Esophagus squamous epithelium (tissue), 5 donors: ENCODE results near the gene CADPS. TPM values are rescaled to one million over a fixed set of nuclear protein-coding genes. Genes with fewer than 3 reads are reported as not detected.

Experiments used
- DNase-seq: peaks from one replicate; lab custom pipeline; 2025; lab: John Stamatoyannopoulos, UW
- H3K27ac ChIP-seq, 4 donors: fragments of 200-600 bp; sonication (generic); one replicate each; pipeline ENCODE4 v1.5.1; 2016 to 2019; ENCODE audit warnings: mild to moderate bottlenecking in 1 of 4
- H3K27me3 ChIP-seq, 4 donors: fragments of 200-600 bp; sonication (generic); 1 replicate in 3 of 4; 2 replicates in 1 of 4; pipeline versions ENCODE4 v1.5.1 to v1.6.0; 2017 to 2021; ENCODE audit warnings: antibody characterized with exemption in 1 of 4
- H3K36me3 ChIP-seq, 3 donors: fragments of 200-600 bp; sonication (generic); one replicate each; pipeline ENCODE4 v1.5.1; 2016 to 2019
- H3K4me1 ChIP-seq, 3 donors: fragments of 200-600 bp; sonication (generic); one replicate each; pipeline ENCODE4 v1.5.1; 2017 to 2019
- H3K4me3 ChIP-seq, 4 donors: fragments of 200-600 bp; sonication (generic); 1 replicate in 3 of 4; 2 replicates in 1 of 4; pipeline ENCODE4 v1.5.1; 2016 to 2019; ENCODE audit warnings: mild to moderate bottlenecking in 2 of 4, moderate library complexity in 1 of 4
- H3K9me3 ChIP-seq, 3 donors: fragments of 200-600 bp; sonication (generic); one replicate each; pipeline ENCODE4 v1.5.1; 2016 to 2019
- POLR2A ChIP-seq, 4 donors: fragments of 450-650 bp; IDR thresholded peaks; one replicate each; pipeline ENCODE4 v1.6.1; 2017; ENCODE audit warnings: antibody characterized with exemption in 4 of 4, mild to moderate bottlenecking in 4 of 4, moderate library complexity in 3 of 4
- WGBS, 2 donors: methylation state at CpG; one replicate each; pipeline ENCODE4 v1.1.5; 2018; 5-methylcytosine and 5-hydroxymethylcytosine counted together
- intact Hi-C: fragments of 100-400 bp; cut with DNase I; formaldehyde crosslinking; loops from one replicate; pipeline ENCODE4 v1.15.0; 2022
- total RNA-seq, 4 donors: library from RNA; depleted of rRNA; stranded (reverse); fragments of >200 nt; gene quantifications; one replicate each; pipeline ENCODE4 v1.1.0, GENCODE V29; 2016
- TF ChIP-seq, protein P1 (sequence below), 6 experiments: fragments of 450-650 bp in 4 of 6; fragments of 200-600 bp in 2 of 6; sonication (generic) in 2 of 6; IDR thresholded peaks; one replicate each; pipeline ENCODE4 v1.5.1; 2016 to 2019; ENCODE audit warnings: antibody characterized with exemption in 6 of 6, mild to moderate bottlenecking in 4 of 6, moderate library complexity in 4 of 6
- donor health status: DM: yes; HTN: yes; CAD: no.

The CADPS gene
- total RNA-seq, 4 donors from 2014 or later = 0.09 to 4.8 TPM; not detected in 2

DNA sequence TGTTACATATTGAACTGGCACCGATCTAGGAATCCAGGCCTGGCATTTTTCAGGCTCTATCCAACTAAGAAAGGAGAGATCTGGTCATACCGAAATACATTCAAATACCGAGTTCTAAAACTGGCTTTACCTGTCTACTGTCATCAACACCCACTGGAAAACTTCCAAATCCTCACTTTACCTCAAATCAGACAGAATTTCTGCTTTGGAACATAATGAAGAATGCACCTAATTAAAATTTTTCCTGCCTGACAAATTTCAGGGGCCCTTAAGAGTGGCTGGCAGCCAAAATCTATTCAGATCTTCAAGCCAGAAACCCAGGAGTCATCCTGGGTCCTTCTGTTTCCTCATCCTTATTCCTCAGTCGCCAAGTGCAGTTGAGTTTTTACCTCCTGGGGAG is 303.3 kb downstream of the CADPS start:
- intact Hi-C loops = no loop called here
- Histone ChIP-seq H3K27ac (no peak overlapping the region), H3K4me3 (no peak overlapping the region), H3K9me3 (no peaks in the 10 kb centered on the region), H3K4me1 (peaks cover 0 to 8% (median 0%) of the 10 kb centered on the region in 3 donors), H3K36me3 (no peaks in the 10 kb centered on the region), H3K27me3 (peaks cover 0 to 26% (median 0%) of the 10 kb centered on the region in 4 donors)
- WGBS, 2 donors = 69 to 90% methylated on average over 4 of the region's 4 CpGs
- DNase-seq = no peak
- TF ChIP-seq, protein P1, sequence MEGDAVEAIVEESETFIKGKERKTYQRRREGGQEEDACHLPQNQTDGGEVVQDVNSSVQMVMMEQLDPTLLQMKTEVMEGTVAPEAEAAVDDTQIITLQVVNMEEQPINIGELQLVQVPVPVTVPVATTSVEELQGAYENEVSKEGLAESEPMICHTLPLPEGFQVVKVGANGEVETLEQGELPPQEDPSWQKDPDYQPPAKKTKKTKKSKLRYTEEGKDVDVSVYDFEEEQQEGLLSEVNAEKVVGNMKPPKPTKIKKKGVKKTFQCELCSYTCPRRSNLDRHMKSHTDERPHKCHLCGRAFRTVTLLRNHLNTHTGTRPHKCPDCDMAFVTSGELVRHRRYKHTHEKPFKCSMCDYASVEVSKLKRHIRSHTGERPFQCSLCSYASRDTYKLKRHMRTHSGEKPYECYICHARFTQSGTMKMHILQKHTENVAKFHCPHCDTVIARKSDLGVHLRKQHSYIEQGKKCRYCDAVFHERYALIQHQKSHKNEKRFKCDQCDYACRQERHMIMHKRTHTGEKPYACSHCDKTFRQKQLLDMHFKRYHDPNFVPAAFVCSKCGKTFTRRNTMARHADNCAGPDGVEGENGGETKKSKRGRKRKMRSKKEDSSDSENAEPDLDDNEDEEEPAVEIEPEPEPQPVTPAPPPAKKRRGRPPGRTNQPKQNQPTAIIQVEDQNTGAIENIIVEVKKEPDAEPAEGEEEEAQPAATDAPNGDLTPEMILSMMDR (IDR thresholded peaks at IDR 0.05) = no peak
- no peak for TF ChIP-seq POLR2A (IDR thresholded peaks at IDR 0.05)

DNA sequence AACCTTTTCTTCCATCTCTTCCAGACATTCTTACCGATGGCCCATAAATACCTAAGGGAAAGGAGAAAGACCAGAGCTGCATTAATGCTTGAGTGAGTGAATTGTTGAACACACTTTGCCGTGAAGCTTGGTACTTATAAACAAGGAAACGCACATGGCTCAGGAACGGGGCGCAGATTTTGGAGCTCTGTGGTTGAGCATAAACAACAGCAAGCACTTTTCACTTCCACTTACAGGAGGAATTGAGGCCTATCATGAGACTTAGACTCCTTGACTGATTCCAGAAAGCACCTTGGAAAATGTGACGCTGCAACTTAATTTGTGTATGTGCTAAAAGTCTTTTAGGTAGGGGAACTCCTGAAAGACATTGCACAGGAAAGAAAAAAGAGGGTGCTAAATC is 304.3 kb downstream of the CADPS start:
- 64 to 74% methylated on average over 6 of the region's 6 CpGs for WGBS, 2 donors
- no peak overlapping the region for H3K4me3 ChIP-seq
- H3K36me3 ChIP-seq = no peaks in the 10 kb centered on the region
- DNase-seq = no peak
- H3K4me1 ChIP-seq = peaks cover 0 to 9% (median 0%) of the 10 kb centered on the region in 3 donors
- H3K27ac ChIP-seq = no peak overlapping the region
- intact Hi-C loops = no loop called here
- H3K9me3 ChIP-seq = no peaks in the 10 kb centered on the region
- H3K27me3 ChIP-seq = peaks cover 0 to 21% (median 0%) of the 10 kb centered on the region in 4 donors
- TF ChIP-seq POLR2A (IDR thresholded peaks at IDR 0.05) = no peak
- TF ChIP-seq, protein P1 (IDR thresholded peaks at IDR 0.05) = no peak

DNA sequence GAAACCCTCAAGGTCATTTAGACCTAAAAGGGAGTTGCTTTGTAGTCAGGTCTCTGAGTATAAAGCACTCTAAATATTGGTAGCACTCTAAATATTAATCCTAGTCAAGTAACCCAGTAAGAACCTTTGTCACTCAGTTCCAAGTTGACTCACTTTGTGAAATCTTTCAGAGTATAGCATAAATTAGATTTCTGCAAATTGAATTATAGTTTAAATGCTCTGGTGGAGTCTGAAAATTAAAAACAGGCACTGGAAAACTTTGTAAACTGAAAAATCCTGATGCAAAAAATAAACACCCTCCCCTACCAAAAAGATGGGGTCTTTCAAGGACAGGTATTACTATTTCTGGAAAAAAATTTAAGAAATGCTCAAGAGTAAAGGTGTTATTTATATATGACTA is 305.6 kb downstream of the CADPS start:
- no peaks in the 10 kb centered on the region for H3K9me3 ChIP-seq
- no peak for DNase-seq
- TF ChIP-seq, protein P1 (IDR thresholded peaks at IDR 0.05) = no peak
- no peak for TF ChIP-seq POLR2A (IDR thresholded peaks at IDR 0.05)
- no peak overlapping the region for H3K27ac ChIP-seq
- intact Hi-C loops = no loop called here
- H3K4me1 ChIP-seq = peaks cover 0 to 9% (median 0%) of the 10 kb centered on the region in 3 donors
- H3K36me3 ChIP-seq = no peaks in the 10 kb centered on the region
- no peak overlapping the region for H3K4me3 ChIP-seq
- H3K27me3 ChIP-seq = peaks cover 0 to 17% (median 0%) of the 10 kb centered on the region in 4 donors

DNA sequence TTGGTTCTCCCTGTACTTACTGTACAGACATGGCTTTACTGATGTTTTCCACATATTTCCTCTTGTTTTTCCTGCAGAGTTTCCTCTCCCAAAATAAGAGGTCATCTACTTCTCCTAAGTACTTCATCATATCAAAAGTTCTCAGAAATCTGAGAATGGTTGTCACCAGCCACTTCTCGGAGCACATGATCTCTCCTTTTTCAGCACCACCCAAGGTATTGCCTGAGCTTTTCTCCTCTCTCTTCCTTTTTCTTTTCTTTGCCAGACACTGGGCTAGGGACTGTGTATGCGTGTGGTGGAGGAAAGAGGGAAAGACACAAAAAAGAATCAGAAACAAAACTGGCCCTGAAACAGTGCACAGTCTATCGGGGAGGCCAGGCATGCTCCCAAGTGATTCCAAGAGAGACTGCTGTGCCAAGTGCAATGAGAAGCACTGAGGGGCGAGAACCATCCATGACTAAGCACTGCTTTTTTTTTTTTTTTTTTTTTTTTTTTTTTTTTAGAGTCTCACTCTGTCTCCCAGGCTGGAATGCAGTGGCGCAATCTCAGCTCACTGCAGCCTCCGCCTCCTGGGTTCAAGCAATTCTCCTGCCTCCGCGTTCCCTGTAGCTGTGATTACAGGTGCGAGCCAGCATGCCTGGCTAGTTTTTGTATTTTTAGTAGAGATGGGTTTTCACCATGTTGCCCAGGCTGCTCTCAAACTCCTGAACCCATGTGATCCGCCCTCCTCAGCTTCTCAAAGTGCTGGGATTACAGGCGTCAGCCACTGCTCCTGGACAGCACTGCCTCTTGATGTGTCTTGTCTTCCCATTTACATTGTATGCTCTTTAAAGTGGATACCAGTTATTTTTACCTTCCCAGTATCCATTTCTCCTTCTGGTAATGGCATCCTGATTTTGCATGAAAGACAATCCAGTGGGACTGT is 307.9 kb downstream of the CADPS start:
- TF ChIP-seq POLR2A (IDR thresholded peaks at IDR 0.05) = no peak
- TF ChIP-seq, protein P1 (IDR thresholded peaks at IDR 0.05) = no peak
- intact Hi-C loops = no loop called here
- no peak for DNase-seq
- H3K27me3 ChIP-seq = peaks cover 0 to 17% (median 0%) of the 10 kb centered on the region in 4 donors
- 33 to 54% methylated on average over 9 to 11 of the region's 11 CpGs for WGBS, 2 donors
- H3K4me1 ChIP-seq = peaks cover 0 to 9% (median 0%) of the 10 kb centered on the region in 3 donors
- no peak overlapping the region for H3K4me3 ChIP-seq
- H3K27ac ChIP-seq = no peak overlapping the region
- no peaks in the 10 kb centered on the region for H3K36me3 ChIP-seq
- no peaks in the 10 kb centered on the region for H3K9me3 ChIP-seq

DNA sequence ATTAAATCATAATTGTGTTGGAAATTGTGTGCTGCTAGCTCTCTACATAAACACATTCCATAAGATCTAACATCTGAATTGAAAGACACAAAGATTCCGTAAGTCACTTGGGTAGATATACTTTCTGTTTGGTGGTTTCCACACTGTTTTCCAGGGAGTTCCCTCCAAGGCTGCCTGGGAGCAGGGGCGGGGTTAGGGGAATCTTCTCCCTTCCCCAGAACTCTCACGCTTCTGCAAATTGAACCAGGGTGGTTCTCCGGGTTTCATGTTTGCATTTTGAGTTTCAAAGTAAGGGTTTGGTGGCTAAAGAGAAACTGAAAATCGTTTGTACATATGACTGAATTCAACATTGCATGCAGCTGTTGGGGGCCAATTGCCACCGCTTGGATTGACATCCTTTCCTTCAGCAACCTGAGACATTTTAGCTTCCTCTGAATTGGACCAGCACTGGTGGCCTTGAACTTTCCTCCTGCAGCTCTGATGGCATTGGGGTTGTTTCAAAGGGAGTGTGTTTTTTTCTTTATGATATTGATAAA is 309.1 kb downstream of the CADPS start:
- Histone ChIP-seq H3K4me3 (no peak overlapping the region), H3K27me3 (peaks cover 0 to 17% (median 0%) of the 10 kb centered on the region in 4 donors), H3K27ac (no peak overlapping the region), H3K4me1 (peaks cover 0 to 9% (median 0%) of the 10 kb centered on the region in 3 donors), H3K9me3 (no peaks in the 10 kb centered on the region), H3K36me3 (no peaks in the 10 kb centered on the region)
- TF ChIP-seq, protein P1 (IDR thresholded peaks at IDR 0.05) = no peak
- TF ChIP-seq POLR2A (IDR thresholded peaks at IDR 0.05) = no peak
- intact Hi-C loops = no loop called here
- WGBS, 2 donors = 74 to 75% methylated on average over 6 of the region's 6 CpGs
- DNase-seq = no peak
